BLaER1 treated with 17β-estradiol and CSF1 and Interleukin-3, amounts not matched to agents 10 nM and 100 nM (cell line): ENCODE measurements around the gene ZNRF3.
"Not testable (repeated sequence)": the region's sequence is repeated elsewhere in the genome, so short reads cannot be mapped to it uniquely, and the experiment has no call there.

Source experiments
- H3K27ac ChIP-seq, 11 experiments: shearing (Covaris generic); formaldehyde crosslinking; 2 replicates each; pipeline ENCODE4 v1.8.1; 2022
- H3K27me3 ChIP-seq, 11 experiments: shearing (Covaris generic); formaldehyde crosslinking; 2 replicates each; pipeline ENCODE4 v1.8.1; 2022
- H3K36me3 ChIP-seq, 11 experiments: shearing (Covaris generic); formaldehyde crosslinking; 2 replicates each; pipeline ENCODE4 v1.8.1; 2022
- H3K4me1 ChIP-seq, 10 experiments: shearing (Covaris generic); formaldehyde crosslinking; 2 replicates each; pipeline ENCODE4 v1.8.1; 2022
- H3K4me2 ChIP-seq, 11 experiments: shearing (Covaris generic); formaldehyde crosslinking; 2 replicates each; pipeline ENCODE4 v1.8.1; 2022
- H3K4me3 ChIP-seq, 10 experiments: shearing (Covaris generic); formaldehyde crosslinking; 2 replicates each; pipeline ENCODE4 v1.8.1; 2022
- H3K9ac ChIP-seq, 11 experiments: shearing (Covaris generic); formaldehyde crosslinking; 2 replicates each; pipeline ENCODE4 v1.8.1; 2022
- H3K9me3 ChIP-seq, 11 experiments: shearing (Covaris generic); formaldehyde crosslinking; replicated peaks in 1 of 11; 2 replicates each; pipeline ENCODE4 v1.8.1; 2022
- H4K20me1 ChIP-seq, 11 experiments: shearing (Covaris generic); formaldehyde crosslinking; 2 replicates each; pipeline ENCODE4 v1.8.1; 2022
- Cebpa-rat ChIP-seq, 11 experiments: shearing (Covaris generic); IDR thresholded peaks; 2 replicates each; pipeline ENCODE4 v1.8.1; 2022

Gene ZNRF3

GRCh38 chr22:28855355-28856094, 27.8 kb upstream of the ZNRF3 start:
- no peak overlapping the region for H3K9ac ChIP-seq
- H3K4me3 ChIP-seq: no peak overlapping the region
- no peaks in the 10 kb centered on the region for H4K20me1 ChIP-seq
- no peak for TF ChIP-seq Cebpa-rat (IDR thresholded peaks at IDR 0.05)
- H3K27me3 ChIP-seq: no peaks in the 10 kb centered on the region
- H3K27ac ChIP-seq: no peak overlapping the region
- no peak overlapping the region for H3K4me2 ChIP-seq
- H3K9me3 ChIP-seq: no peaks in the 10 kb centered on the region
- no peaks in the 10 kb centered on the region for H3K36me3 ChIP-seq
- no peaks in the 10 kb centered on the region for H3K4me1 ChIP-seq

GRCh38 chr22:28856095-28856455, 27.3 kb upstream of the ZNRF3 start:
- H3K4me3 ChIP-seq: no peak overlapping the region
- H3K27ac ChIP-seq: no peak overlapping the region
- no peak overlapping the region for H3K4me2 ChIP-seq
- no peaks in the 10 kb centered on the region for H3K9me3 ChIP-seq
- no peaks in the 10 kb centered on the region for H4K20me1 ChIP-seq
- H3K9ac ChIP-seq: no peak overlapping the region
- TF ChIP-seq Cebpa-rat (IDR thresholded peaks at IDR 0.05): no peak
- no peaks in the 10 kb centered on the region for H3K27me3 ChIP-seq
- H3K4me1 ChIP-seq: no peaks in the 10 kb centered on the region
- no peaks in the 10 kb centered on the region for H3K36me3 ChIP-seq

DNA sequence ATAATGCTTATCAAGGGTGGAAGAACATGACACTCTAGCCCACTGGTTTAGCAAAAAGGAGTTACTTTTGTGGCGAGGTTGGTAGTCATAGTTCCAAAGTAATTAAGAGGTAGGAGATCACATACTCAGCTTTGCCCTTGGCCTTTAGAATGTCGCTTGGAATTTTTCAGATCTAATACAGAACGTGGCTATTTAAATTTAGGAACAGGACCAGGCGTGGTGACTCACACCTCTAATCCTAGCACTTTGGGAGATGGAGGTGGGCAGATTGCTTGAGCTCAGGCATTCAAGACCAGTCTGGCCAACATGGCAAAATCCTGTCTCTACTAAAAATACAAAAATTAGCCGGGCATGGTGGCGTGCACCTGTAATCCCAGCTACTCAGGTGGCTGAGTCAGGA, 26.1 kb upstream of the ZNRF3 start:
- TF ChIP-seq Cebpa-rat (IDR thresholded peaks at IDR 0.05): no peak
- no peak overlapping the region for H3K9ac ChIP-seq
- no peak overlapping the region for H3K27ac ChIP-seq
- no peak overlapping the region for H3K4me3 ChIP-seq
- no peaks in the 10 kb centered on the region for H4K20me1 ChIP-seq
- H3K4me2 ChIP-seq: no peak overlapping the region
- H3K36me3 ChIP-seq: no peaks in the 10 kb centered on the region
- no peaks in the 10 kb centered on the region for H3K9me3 ChIP-seq
- H3K4me1 ChIP-seq: no peaks in the 10 kb centered on the region
- no peaks in the 10 kb centered on the region for H3K27me3 ChIP-seq

DNA sequence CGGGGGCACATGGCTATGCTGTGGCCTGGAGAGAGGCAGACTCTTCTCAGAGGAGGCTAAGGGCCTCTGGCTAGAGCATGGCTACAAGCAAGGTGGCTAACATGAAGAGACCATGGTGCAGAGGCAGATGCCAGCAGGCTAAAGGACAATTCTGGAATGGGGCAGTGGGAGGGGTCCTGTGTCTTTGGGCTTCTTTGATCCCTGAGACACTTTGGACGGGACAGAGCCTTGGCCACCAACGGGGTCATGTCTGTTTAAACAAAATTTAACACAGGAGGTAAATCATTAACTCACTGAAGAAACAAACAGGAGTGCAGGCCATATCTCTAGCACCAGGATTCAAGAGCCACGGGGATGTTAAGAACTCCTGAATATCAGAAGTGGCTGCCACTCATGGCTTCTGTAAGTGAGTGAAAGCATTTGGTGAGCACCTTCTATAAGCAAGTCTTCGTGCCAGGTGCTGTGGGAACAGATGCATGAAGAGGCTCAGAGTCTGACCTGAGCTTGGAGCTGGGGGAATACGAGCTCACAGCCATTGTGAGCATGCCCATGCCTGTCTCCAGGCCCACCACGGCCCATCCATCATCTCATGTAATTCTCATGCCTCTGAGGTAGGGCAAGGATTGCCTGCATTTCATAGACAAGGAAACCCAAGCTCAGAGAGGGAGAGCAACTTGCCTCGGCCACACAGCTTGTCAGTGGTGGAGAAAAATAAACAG, 18.3 kb upstream of the ZNRF3 start:
- Histone ChIP-seq H3K9ac (no peak overlapping the region), H3K4me3 (no peak overlapping the region), H3K4me1 (peaks cover 0 to 6% (median 0%) of the 10 kb centered on the region in 10 experiments; a peak in 4 of 20 replicates), H3K9me3 (peaks cover 0 to 10% (median 8%) of the 10 kb centered on the region in 11 experiments; a peak in 13 of 22 replicates), H3K27ac (no peak overlapping the region), H3K27me3 (no peaks in the 10 kb centered on the region), H3K4me2 (0 out of 22 replicates have a peak overlapping the region, but pooled peaks of 1 of the 11 experiments have one; percentile 3), H3K36me3 (no peaks in the 10 kb centered on the region), H4K20me1 (no peaks in the 10 kb centered on the region)
- no peak for TF ChIP-seq Cebpa-rat (IDR thresholded peaks at IDR 0.05)

DNA sequence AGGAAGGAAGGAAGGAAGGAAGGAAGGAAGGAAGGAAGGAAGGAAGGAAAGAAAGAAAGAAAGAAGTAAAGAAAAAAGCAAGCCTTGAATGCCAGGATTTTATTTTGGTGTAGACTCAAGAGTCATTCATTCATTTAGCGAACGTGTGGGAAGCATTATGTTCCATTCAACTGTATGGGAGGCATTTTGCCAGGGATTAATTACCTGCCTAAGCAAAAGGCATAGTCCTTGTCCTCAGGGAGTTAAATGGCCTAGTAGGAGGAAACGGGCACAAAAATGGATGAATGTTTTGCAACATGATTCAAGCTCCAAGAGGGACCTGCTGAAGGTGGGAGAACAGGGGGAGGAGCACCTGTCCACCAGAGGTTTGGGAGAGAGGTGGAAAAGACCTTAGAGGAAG, 16.2 kb upstream of the ZNRF3 start:
- Histone ChIP-seq H3K27ac (no peak overlapping the region), H3K9ac (no peak overlapping the region), H3K4me2 (no peak overlapping the region), H3K4me1 (peaks cover 0 to 6% (median 0%) of the 10 kb centered on the region in 10 experiments; a peak in 4 of 20 replicates), H3K4me3 (no peak overlapping the region), H3K36me3 (no peaks in the 10 kb centered on the region), H4K20me1 (no peaks in the 10 kb centered on the region), H3K9me3 (peaks cover 0 to 10% (median 8%) of the 10 kb centered on the region in 11 experiments; a peak in 13 of 22 replicates), H3K27me3 (no peaks in the 10 kb centered on the region)
- no peak for TF ChIP-seq Cebpa-rat (IDR thresholded peaks at IDR 0.05)

DNA sequence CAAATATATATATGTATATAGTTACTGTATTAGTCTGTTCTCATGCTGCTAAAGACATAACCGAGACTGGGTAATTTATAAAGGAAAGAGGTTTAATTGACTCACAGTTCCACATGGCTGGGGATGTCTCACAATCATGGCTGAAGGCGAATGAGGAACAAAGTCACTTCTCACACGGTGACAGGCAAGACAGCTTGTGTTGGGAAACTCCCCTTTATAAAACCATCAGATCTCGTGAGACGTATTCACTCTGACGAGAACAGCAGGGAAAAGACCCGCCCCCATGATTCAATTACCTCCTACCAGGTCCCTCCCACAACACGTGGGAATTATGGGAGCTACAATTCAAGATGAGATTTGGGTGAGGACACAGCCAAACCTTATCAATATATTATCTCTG, 15.0 kb upstream of the ZNRF3 start:
- not testable (repeated sequence) for H4K20me1 ChIP-seq, H3K4me2 ChIP-seq, H3K36me3 ChIP-seq, H3K9ac ChIP-seq, H3K4me3 ChIP-seq, H3K27ac ChIP-seq, H3K4me1 ChIP-seq, H3K27me3 ChIP-seq
- peaks cover 0 to 10% (median 8%) of the 10 kb centered on the region in 11 experiments; a peak in 13 of 22 replicates for H3K9me3 ChIP-seq

DNA sequence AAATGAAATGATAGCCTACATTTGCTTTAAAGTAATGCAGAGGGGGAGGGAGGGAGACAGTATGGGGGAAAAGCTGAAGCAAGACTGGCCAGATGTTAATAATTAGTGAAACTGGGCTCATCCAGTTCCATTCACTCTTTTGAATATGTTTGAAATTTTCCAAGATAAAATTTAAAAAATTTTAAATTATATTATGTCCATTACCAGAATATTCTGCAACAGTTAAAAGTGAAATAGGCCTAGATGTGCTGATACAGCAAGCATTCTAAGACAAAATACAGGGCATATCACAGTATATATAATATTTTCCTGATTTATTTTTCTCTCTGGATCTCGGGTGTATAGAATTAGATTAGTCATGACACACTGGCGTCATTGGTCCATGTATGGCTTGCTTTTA, 13.6 kb upstream of the ZNRF3 start:
- no peak for TF ChIP-seq Cebpa-rat (IDR thresholded peaks at IDR 0.05)

DNA sequence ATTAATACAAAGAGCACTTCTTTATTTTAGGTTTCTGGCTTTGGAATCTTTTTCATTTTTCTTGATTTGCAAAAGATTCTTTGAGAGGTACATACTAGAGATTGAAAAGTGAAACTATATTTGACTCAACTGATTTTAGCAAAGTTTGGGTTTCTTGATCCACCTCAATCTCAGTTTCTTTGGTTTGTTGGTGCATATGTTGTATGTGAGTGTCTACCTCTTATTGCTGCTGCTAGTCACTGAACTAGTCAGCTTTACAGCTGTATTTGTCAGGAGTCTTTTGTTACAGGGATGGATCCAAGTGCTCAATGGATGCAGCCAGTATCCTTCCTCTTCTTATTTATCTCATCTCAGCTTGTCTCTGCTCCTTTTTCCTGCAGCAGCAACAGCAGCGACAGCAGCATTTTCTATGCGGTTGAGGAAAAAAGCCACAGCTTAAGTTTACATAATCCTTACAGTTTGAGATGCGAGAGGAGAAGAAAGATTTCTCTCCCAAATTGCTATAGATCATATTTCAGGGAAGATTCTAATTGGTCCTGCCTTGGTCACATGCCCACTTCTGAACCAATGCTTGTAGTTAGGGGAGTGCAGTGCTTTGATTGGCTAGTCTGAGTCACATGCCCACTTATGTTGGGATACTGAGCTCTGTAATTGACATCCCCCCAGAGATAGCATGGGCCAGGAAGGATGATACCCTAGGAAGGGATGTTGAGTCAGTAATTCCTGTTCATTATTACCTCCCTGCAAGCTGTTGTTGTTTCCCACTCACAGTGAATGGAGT, 10.0 kb upstream of the ZNRF3 start:
- Histone ChIP-seq H4K20me1 (no peaks in the 10 kb centered on the region), H3K9me3 (no peaks in the 10 kb centered on the region), H3K36me3 (no peaks in the 10 kb centered on the region), H3K27ac (no peak overlapping the region), H3K9ac (no peak overlapping the region), H3K4me1 (peaks cover 0 to 10% (median 6%) of the 10 kb centered on the region in 10 experiments; a peak in 7 of 20 replicates), H3K4me3 (no peak overlapping the region), H3K27me3 (no peaks in the 10 kb centered on the region), H3K4me2 (0 out of 22 replicates have a peak overlapping the region, but pooled peaks of 1 of the 11 experiments have one; percentile 8)
- TF ChIP-seq Cebpa-rat (IDR thresholded peaks at IDR 0.05): no peak

More for the DNA sequence above, 13.6 kb upstream of the ZNRF3 start:
- H3K36me3 ChIP-seq: no peaks in the 10 kb centered on the region
- H3K9ac ChIP-seq: no peak overlapping the region
- H3K4me1 ChIP-seq: peaks cover 0 to 6% (median 0%) of the 10 kb centered on the region in 10 experiments; a peak in 3 of 20 replicates
- peaks cover 0 to 10% (median 8%) of the 10 kb centered on the region in 11 experiments; a peak in 13 of 22 replicates for H3K9me3 ChIP-seq
- no peaks in the 10 kb centered on the region for H4K20me1 ChIP-seq
- no peak overlapping the region for H3K27ac ChIP-seq
- H3K4me3 ChIP-seq: no peak overlapping the region
- H3K27me3 ChIP-seq: no peaks in the 10 kb centered on the region
- H3K4me2 ChIP-seq: no peak overlapping the region

GRCh38 chr22:28874061-28874460, 9.3 kb upstream of the ZNRF3 start:
- no peak overlapping the region for H3K27ac ChIP-seq
- H3K9me3 ChIP-seq: no peaks in the 10 kb centered on the region
- no peak for TF ChIP-seq Cebpa-rat (IDR thresholded peaks at IDR 0.05)
- H3K36me3 ChIP-seq: no peaks in the 10 kb centered on the region
- H4K20me1 ChIP-seq: no peaks in the 10 kb centered on the region
- no peak overlapping the region for H3K4me3 ChIP-seq
- H3K4me2 ChIP-seq: peak overlapping the region in 2 of 11 experiments; percentile 0 to 8; a peak in 1 of 22 replicates
- no peak overlapping the region for H3K9ac ChIP-seq
- H3K4me1 ChIP-seq: peaks cover 0 to 10% (median 6%) of the 10 kb centered on the region in 10 experiments; a peak in 7 of 20 replicates
- no peaks in the 10 kb centered on the region for H3K27me3 ChIP-seq
